NCI-H82 treated with DMSO at 0.1 percent for 48 hours (cell line): Measurements from ENCODE around the gene AIMP1.
"Not testable (repeated sequence)": the region's sequence is repeated elsewhere in the genome, so short reads cannot be mapped to it uniquely, and the experiment has no call there.

Experiments
- DNase-seq: peaks from one replicate; lab custom pipeline; 2025; ENCODE audit not compliant: unreplicated experiment; lab: John Stamatoyannopoulos, UW

The AIMP1 gene

DNA sequence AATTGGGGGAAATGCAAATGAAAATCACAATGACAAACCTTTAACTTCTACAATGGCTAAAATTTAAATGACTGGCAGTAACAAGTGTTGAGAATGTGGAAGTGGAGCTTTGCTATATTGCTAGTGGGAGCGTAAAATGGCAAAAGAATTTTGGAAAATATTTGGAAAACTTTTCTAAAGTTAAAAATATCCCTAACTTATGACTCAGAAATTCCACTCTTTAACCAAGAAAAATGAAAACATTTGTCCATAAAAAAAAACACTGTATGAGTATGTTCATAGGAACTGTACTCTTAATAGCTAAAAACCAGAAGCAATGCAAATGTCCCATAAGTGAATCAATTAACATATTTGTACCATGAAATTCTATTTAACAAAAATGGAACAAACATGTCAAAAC lies 4.0 kb upstream of the AIMP1 start:
- DNase-seq, result no peak

DNA sequence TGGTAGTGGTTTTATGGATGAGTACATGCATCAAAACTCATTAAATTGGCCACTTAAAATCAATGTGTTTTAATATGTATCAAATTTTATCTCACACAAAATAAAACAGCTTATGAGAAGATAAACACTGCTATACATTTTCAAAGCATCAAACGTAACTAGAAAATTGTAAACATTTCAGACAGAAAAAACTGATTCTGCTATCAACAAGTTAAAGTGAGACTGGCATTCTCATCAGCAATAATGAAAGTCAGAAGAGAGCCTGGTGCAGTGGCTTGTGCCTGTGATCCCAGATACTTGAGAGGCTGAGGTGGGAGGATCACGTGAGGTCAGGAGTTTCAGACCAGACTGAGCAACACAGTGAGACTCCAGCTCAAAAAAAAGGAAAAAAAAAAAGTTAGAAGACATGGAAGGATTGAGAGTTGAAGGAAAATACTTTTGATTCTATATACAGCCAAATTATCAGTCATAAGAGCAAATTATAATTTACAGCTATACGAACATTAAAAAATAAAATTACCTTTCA lies 3.3 kb upstream of the AIMP1 start:
- no peak for DNase-seq

DNA sequence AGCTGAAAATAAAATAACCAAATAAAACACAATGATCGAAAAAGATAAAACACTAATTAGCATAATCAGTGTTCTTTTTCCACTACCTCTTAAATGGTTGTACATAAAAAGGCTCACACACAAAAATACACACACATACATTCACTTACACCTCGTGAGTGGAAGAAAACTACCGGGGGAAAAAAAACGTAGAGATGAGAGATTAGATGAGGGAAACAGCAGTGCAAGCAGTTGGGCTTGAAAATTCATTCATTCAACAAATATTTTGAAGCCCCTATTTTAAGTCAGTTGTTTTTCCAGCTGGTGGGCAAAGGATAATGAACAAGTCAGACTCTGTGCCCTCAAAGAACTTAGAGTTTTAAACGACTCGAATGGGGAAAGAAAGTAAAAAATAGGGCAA lies 1.4 kb upstream of the AIMP1 start:
- no peak for DNase-seq

DNA sequence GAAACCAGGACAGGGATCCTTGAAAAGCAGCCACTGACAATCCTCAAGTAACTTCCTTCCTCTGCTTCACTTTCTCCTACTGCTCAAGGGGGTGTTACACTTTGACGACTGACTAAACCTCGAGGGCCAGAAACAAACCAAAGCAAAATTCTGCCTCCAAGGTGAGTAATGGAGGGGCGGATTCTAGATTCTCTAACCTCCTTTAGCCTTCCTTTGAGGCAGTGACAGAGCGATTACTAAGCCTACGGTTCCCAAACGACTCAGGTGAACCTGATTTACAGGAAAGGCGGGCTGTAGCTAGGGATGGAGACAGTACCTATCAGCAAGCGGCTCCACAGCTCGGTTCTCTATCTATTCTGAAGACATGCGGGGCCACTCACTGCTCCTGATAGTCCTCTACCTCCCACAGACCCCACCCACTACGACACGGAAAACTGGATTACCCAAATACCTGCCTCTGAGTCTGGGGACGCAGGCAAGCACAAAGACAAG lies 828 bp upstream of the AIMP1 start:
- DNase-seq, result no peak

DNA sequence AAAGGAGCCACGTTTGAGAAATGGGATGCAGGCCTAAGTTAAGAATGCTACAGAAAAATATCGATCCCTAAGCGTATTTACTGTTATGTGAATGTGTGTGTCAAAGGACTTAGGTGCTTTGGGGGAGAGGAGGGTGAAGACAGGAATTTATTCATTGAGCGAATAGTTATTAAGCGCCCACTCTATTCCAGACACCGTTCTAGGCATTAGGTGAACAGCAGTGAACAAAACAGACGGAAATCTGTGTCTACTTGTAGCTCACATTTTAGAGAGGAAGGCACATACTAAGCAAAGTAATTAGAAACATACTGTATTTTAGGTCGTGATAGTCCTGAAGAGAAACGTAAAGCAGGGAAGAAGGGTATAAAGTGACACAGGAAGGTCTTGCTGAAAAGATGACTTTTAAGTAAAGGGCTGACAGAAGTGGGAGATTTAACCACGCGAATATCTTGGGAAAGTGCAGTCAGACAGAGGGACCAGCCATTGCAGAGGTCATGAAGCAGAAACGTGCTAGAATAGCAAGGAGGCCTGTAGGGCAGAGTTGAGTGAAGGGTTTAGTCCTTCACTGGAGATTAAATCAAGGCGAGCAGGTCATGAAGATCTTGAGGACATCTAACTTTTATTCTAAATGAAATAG lies 541 bp downstream of the AIMP1 start:
- no peak for DNase-seq

DNA sequence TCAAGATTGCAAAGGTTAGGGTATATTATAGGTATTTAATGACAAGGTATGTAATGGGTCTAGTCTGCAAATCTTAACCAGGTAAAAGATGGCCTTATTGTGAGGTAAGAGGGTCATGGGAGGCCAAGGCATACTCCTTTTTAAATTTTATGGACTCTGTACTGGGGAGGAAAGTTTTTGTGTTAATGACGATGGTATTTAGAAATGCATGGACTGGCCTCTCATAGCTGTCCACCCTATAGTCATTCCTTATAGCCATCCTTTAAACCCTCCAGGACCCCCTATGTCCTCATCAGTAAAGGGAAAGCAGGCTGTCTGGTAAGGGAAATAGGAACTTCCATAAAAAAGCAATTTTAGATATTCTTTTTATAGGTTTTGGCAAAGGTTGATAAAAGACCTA lies 1.5 kb downstream of the AIMP1 start:
- no peak for DNase-seq

DNA sequence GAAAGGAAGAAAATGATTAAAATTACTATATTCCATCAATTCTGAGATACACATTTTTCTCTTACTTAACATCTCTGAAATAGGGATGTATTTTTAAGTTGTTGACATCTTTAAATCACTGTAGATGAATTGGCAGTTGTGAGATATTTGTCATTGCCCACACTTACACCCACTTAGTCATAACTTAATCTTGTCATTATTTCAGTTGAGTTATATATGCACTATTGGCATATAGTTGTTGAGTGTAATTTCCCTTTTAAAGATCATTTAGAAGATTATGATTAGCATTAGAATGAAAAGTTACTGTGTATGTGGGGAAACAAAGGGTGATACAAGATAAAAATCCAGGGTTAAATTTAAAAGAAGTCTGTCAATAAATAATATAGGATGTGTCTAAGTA lies 2.2 kb downstream of the AIMP1 start:
- no peak for DNase-seq

DNA sequence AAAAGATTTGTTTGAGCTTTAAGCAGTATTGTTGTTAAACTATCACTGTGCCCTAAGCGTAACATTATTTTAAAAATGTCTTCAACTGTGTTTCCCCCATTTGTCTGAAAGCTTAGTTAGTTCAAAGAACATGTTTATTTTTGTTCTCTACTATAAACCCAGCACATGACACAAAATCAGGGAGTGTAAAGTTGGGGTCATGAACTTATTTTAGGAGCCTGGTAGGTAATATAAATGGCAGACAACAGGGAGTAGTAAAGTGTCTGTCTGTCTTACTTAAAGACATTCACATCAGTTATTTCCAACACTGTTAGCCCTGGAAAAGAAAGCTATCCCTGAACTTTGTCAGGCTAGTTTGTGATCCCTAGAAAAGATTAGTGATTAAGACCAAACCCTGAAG lies 3.9 kb downstream of the AIMP1 start:
- no peak for DNase-seq

DNA sequence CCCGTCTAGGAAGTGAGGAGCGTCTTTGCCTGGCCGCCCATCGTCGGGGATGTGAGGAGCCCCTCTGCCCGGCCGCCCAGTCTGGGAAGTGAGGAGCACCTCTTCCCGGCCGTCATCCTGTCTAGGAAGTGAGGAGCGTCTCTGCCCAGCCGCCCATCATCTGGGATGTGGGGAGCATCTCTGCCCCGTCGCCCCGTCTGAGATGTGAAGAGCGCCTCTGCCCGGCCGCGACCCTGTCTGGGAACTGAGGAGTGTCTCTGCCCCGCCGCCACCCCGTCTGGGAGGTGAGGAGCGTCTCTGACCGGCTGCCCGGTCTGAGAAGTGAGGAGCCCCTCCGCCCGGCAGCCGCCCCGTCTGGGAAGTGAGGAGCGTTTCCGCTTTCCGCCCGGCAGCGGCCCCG lies 4.8 kb downstream of the AIMP1 start:
- DNase-seq, result not testable (repeated sequence)

DNA sequence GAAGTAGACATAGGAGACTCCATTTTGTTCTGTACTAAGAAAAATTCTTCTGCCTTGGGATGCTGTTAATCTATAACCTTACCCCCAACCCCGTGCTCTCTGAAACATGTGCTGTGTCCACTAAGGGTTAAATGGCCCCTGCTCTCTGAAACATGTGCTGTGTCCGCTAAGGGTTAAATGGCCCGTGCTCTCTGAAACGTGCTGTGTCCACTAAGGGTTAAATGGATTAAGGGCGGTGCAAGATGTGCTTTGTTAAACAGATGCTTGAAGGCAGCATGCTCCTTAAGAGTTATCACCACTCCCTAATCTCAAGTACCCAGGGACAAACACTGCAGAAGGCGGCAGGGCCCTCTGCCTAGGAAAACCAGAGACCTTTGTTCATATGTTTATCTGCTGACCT lies 5.5 kb downstream of the AIMP1 start:
- peak; percentile 1 for DNase-seq

DNA sequence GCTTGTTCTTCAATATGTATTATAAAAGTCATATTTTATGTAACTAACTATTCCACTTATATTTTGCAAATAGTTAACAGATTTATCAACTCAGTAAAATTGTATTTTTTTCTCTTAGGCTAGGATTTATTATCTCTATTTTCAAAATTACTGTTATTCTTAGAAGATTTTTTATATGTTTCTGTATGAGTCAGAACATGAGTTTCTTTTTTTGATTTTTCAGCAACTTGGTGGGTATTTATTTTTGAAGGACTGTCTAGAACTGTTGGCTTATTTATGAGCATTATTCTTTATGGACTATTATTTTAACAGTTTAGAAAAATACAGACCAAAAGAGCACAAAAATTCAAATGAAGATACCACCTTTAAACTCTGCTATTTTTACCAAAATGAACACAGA lies 6.8 kb downstream of the AIMP1 start:
- no peak for DNase-seq

DNA sequence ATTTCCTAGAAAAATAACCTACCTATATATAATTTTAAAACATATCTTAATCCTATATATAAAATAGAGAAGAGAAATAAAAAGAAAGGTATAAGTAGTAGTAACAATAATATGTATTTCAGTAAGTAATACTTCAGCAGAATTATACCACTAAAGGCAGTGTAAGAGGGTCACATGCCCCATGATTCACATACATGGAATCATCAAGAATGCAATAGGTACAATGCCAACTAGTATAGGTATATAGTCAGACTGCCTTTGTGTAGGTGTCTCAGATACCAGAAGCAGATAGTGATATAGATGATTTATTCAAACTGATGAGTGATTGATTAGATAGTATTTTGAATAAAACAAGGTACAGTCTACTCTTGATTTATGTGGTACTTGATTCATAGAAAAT lies 9.4 kb downstream of the AIMP1 start:
- no peak for DNase-seq

DNA sequence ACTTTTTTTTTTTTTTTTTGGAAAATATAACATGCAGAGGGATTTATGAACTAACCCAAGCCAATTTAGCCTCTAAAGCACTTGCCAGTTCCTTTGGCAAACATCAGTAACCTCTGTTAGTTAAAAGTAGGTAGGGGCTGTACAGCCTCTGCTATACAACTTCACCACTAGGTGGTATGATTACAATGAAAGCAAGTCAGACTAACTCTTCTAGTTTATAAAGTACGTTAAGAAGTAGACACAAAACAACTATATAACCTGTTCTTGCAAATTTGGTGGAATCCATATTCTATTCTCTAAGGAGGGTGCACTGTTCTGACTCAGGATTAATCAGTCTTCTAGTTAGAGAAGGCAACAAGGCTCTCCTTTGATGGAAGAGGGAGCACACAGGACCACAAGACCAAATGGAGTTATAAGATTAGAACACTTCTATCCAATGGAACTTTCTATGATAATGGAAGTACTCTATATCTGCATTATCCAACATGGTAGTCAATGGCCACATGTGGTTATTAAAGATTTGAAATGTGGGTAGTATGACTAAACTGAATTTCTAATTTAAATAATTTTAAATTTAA lies 12.8 kb downstream of the AIMP1 start:
- DNase-seq, result no peak

DNA sequence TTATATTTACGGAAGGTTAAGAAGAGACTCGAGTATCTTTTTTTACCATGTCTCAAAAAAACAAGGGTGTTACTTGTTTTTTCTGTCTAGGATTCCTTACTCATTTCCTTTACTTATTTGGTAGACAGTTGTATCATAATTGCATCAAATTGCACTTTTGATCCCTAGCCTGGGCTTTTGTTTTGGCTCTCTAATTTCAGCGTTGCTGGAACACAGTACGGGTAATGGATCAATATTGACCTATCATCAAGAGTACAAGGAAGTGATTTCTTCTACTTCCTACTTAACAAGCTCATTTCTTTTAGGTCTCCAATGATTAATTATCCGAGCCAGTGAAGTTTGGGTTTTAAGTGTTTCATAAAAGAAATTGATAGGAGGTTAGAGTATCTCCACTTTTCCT lies 16.8 kb downstream of the AIMP1 start:
- DNase-seq, result no peak

DNA sequence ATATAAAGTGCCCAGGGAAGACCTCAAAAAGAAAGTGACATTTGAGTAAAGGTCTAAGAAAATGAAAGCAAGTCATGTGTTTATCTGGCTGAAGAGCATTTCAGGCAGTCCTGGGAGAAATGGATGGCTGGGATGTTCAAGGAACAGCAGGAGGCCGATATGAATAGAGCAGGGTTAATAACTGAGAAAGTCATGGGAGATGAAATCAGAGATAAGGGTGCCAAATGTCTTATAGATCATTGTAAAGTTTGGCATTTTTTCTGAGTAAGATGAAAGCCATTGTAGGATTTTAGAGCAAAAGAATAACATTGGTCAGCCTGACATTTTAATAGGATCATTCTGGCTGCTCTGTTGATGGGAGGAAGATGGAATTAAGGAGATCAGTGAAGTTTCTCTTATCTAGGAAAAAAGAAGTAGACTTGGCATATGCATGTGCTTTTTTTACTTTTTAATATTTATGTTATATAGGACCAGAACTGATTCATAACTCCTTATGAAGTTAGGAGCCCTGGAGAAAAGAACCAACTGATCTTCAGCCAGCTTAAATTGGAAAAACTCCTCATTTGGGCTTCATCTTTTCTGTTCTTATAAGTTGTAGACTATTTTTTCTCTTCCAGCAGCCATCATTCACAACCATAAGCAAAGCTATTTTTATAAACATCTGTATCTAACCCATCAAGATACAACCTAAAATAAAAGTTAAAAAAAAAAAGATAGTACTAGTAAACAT lies 18.6 kb downstream of the AIMP1 start:
- no peak for DNase-seq

DNA sequence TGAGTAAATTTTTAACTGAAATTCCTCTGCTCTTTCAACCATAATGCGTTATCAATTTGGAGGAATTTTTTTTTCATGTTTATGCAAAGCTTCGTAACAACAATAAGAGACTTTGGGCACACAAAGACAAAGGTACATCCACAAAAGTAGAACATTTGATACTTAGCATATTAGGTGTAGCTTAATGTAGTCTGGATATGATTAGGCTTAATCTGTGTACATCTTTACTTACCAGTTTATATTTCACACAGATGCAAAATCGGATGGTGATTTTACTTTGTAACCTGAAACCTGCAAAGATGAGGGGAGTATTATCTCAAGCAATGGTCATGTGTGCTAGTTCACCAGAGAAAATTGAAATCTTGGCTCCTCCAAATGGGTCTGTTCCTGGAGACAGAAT lies 20.3 kb downstream of the AIMP1 start:
- DNase-seq, result no peak

DNA sequence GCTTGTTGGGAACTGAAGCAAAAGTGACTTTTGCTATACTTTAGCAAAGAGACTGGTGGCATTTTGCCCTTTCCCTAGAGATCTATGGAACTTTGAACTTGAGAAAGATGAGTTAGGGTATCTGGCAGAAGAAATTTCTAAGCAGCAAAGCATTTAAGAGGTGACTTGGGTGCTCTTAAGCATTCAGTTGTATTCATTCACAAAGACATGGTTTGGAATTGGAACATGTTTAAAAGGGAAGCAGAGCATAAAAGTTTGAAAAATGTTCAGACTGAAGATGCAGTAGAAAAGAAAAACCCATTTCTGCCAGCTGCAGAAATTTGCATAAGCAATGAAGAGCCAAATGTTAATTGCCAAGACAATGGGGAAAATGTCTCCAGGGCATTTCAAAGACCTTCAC lies 21.6 kb downstream of the AIMP1 start:
- DNase-seq, result no peak

DNA sequence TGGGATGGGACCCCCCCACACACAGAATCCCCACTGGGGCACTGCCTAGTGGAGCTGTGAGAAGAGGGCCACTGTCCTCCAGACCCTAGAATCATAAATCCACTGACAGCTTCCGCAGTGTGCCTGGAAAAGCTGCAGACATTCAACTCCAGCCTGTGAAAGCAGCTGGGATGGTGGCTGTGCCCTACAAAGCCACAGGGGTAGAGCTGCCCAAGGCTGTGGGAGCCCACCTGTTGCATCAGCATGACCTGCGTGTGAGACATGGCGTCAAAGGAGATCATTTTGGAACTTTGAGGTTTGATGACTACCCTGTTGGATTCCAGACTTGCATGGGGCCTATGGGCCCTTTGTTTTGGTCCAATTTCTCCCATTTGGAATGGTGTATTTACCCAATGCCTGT lies 22.3 kb downstream of the AIMP1 start:
- DNase-seq, result no peak

DNA sequence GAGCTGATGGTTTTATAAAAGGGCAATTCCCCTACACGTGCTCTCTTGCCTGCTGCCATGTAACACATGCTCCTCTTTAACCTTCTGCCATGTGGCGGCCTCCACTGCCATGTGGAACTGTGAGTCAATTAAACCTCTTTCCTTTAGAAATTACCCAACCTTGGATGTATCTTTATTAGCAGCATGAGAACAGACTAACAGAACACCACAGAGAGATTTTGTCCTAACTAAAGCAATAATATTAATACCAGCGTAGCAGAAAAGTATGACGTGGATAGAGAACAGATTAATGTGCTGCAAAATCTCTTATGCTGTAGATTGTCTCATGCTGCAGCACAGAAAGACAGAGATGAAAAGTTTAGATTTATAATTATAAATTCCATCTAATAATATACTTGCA lies 23.1 kb downstream of the AIMP1 start:
- DNase-seq, result no peak

DNA sequence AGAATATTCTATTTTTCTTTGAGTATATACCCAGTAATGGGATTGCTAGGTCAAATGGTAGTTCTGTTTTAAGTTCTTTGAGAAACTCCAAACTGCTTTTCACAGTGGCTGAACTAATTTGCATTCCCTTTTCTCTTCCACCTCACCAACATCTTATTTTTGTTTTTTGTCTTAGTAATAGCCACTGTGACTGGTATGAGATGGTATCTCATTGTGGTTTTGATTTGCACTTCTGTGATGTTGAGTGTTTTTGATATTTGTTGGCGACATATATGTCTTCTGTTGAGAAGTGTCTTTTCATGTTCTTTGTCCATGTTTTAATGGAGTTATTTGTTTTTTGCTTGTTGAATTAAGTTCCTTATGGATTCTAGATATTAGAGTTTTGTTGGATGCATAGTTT lies 24.4 kb downstream of the AIMP1 start:
- DNase-seq, result no peak

DNA sequence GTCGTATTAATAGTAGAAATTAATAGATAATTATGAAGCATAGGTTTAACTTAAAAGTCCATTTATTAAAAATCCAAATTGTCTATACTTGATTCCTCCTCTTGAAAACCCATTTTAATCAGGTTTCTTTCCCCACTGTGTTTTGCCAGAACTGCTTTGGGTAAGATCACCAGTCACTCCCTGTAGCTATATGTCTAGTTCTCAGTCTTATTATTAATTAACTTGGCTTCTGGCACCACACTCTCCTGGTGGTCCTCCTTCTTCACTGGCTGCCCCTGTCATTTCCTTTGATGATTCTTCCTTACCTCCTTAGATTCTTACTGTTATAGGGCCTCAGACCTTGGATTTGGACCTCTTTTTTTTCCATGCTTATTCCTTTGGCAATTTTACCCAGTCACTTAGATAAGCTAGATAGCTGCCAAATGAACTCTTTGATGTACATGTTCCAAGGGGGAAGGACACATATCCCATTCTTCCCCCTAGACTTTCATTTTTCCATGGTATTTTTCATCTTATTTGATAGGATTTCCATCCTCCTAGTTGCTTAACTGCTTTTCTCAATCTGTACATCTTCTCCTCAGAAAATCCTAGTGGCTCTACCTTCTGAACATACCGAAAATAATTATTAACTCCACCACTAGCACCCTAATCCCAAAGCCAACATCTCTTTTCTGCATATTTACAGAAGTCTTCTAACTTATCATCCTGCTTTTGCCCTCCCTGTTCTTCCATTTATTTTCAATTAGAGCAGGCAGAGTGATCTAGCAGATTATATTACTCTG lies 27.7 kb downstream of the AIMP1 start:
- DNase-seq, result no peak

DNA sequence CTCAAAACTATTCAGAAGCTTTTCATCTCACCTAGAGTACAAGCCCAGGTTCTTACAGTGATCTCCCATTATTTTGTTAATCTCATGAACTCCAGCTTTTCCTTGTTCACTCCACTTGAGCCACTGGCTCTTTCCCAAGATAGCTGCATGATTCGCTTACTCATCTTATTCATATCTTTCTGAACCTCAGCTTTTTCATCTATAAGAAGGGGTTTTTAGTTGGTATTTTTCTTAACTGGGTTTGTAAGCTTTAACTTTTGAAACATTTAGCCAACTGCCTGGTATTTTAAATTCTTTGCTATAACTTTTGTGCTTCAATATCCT lies 28.3 kb downstream of the AIMP1 start:
- DNase-seq, result no peak
